K562 (cell line): ENCODE measurements around the gene LLGL1. TPM values are rescaled to one million over a fixed set of nuclear protein-coding genes. Genes with fewer than 3 reads are reported as not detected.
A peak's percentile ranks its signal among the peaks of the same experiment; 100 is the strongest.

Experiments
- ATAC-seq: fragments of 200-7000 bp; cut with Tn5 transposase; 3 replicates; pipeline ENCODE4 v1.9.1; 2020; ENCODE audit warnings: moderate library complexity
- BruUV-seq: library from RNA; stranded (reverse); fragments of 400-500 nt; replicated peaks from 2 replicates; lab custom pipeline; 2021; lab: Mats Ljungman, UMichigan
- CTCF ChIA-PET: fragments of 300-600 bp; formaldehyde crosslinking; extraction: SDS; loops from one replicate; lab custom pipeline; 2021; ENCODE audit warnings: low intra/inter-chr PET ratio; lab: Yijun Ruan, JAX
- POLR2A ChIA-PET: fragments of 300-600, 350-650 bp; sonication (Branson Sonifier 250); formaldehyde crosslinking; extraction: SDS; loops from one replicate; lab custom pipeline; 2021; ENCODE audit warnings: antibody characterized with exemption, inconsistent platforms; lab: Yijun Ruan, JAX
- DNase-seq, 4 experiments: peaks; one replicate each; pipeline versions ENCODE4 v3.0.0 to v3.0.0-alpha.2; 2011 to 2018; ENCODE audit warnings: low spot score in 3 of 4, mixed read lengths in 3 of 4; ENCODE audit errors: extremely low read depth in 1 of 4
- FAIRE-seq: peaks from 2 replicates; lab custom pipeline; 2011; peaks lifted over from hg19 to GRCh38; lab: Jason Lieb, UNC
- H2AFZ ChIP-seq: 2 replicates; pipeline ENCODE4 v1.6.0; 2011; ENCODE audit warnings: low read depth, low read length, control low read depth, inconsistent platforms
- H3K27ac ChIP-seq: fragments of 200-600 bp; 3 replicates; pipeline ENCODE4 v1.8.0; 2011; ENCODE audit warnings: low read depth, mild to moderate bottlenecking, control low read depth, inconsistent platforms, low read length, moderate library complexity, mixed read lengths; ENCODE audit errors: extremely low read depth
- H3K27me3 ChIP-seq, 2 experiments: fragments of 300-600 bp in 1 of 2; 2 replicates in 1 of 2; 3 replicates in 1 of 2; pipeline versions ENCODE4 v1.6.0 to v1.8.0; 2011; ENCODE audit warnings: inconsistent platforms in 2 of 2, low read length in 2 of 2, mild to moderate bottlenecking in 1 of 2, mixed read lengths in 1 of 2, moderate library complexity in 1 of 2; ENCODE audit not compliant: control insufficient read depth in 2 of 2, insufficient read depth in 2 of 2
- H3K36me3 ChIP-seq: fragments of 300-600 bp; 3 replicates; pipeline ENCODE4 v1.8.0; 2011; ENCODE audit warnings: mild to moderate bottlenecking, low read length, inconsistent platforms; ENCODE audit not compliant: control insufficient read depth, insufficient read depth
- H3K4me1 ChIP-seq, 2 experiments: fragments of 200-600 bp in 1 of 2; replicated peaks in 1 of 2; 2 replicates in 1 of 2; 3 replicates in 1 of 2; pipeline versions ENCODE4 v1.5.1 to v1.8.0; 2011; ENCODE audit warnings: inconsistent platforms in 2 of 2, low read length in 2 of 2, mild to moderate bottlenecking in 1 of 2, mixed read lengths in 1 of 2, moderate library complexity in 1 of 2; ENCODE audit not compliant: control insufficient read depth in 2 of 2, insufficient read depth in 2 of 2
- H3K4me2 ChIP-seq: 2 replicates; pipeline ENCODE4 v1.6.1; 2011; ENCODE audit warnings: low read length, control low read depth, inconsistent platforms, mixed read lengths; ENCODE audit not compliant: insufficient read depth
- H3K4me3 ChIP-seq: fragments of 200-600 bp; sonication (generic), shearing (Covaris generic); 2 replicates; pipeline ENCODE4 v1.5.1; 2016; ENCODE audit warnings: control low read depth, inconsistent platforms
- H3K79me2 ChIP-seq: fragments of 200-600 bp; 3 replicates; pipeline ENCODE4 v1.8.0; 2011; ENCODE audit warnings: low read length, inconsistent platforms; ENCODE audit not compliant: control insufficient read depth, insufficient read depth
- H3K9ac ChIP-seq, 2 experiments: 2 replicates each; pipeline versions ENCODE4 v1.6.0 to v1.6.1; 2011; ENCODE audit warnings: low read depth in 2 of 2, low read length in 2 of 2, control low read depth in 1 of 2, inconsistent platforms in 1 of 2, mild to moderate bottlenecking in 1 of 2, mixed read lengths in 1 of 2; ENCODE audit not compliant: insufficient read depth in 1 of 2
- H3K9me1 ChIP-seq: one replicate; pipeline ENCODE4 v1.6.0; 2011; ENCODE audit warnings: inconsistent platforms, mild to moderate bottlenecking, low read length, moderate library complexity; ENCODE audit not compliant: control insufficient read depth, insufficient read depth
- H3K9me3 ChIP-seq: replicated peaks from 2 replicates; pipeline ENCODE4 v1.5.1; 2011; ENCODE audit warnings: low read depth, low read length, inconsistent platforms; ENCODE audit not compliant: control insufficient read depth, insufficient read depth
- H4K20me1 ChIP-seq: replicated peaks from 2 replicates; pipeline ENCODE4 v1.6.1; 2011; ENCODE audit warnings: low read length, inconsistent platforms, mixed read lengths; ENCODE audit not compliant: control insufficient read depth, insufficient read depth
- HNRNPL ChIP-seq: fragments of 200-400 bp; formaldehyde crosslinking; IDR thresholded peaks from 2 replicates; pipeline ENCODE4 v1.6.1; 2017; ENCODE audit warnings: low read depth, mild to moderate bottlenecking, low read length
- NCOR1 ChIP-seq: fragments of 450-650 bp; IDR thresholded peaks from 2 replicates; pipeline ENCODE4 v1.6.1; 2016; ENCODE audit warnings: mild to moderate bottlenecking, moderate library complexity
- ZBTB33 ChIP-seq: sonication (generic); formaldehyde crosslinking; IDR thresholded peaks from 2 replicates; pipeline ENCODE4 v1.8.1; 2023; ENCODE audit warnings: mild to moderate bottlenecking, missing genetic modification reagents
- WGBS: fragments of 100-300 bp; shearing (Covaris generic); methylation state at CpG from one replicate; pipeline ENCODE4 v1.1.6; 2016; ENCODE audit warnings: low coverage, mixed read lengths; ENCODE audit not compliant: insufficient coverage; ENCODE audit errors: missing lambda C conversion rate; 5-methylcytosine and 5-hydroxymethylcytosine counted together
- in situ Hi-C: fragments of 300-500 bp; cut with MboI; formaldehyde crosslinking; loops from 4 replicates; pipeline ENCODE4 v1.15.0; 2018; ENCODE audit warnings: inconsistent platforms, mixed read lengths
- intact Hi-C: fragments of 100-400 bp; cut with micrococcal nuclease; formaldehyde crosslinking; loops from 2 replicates; pipeline ENCODE4 v1.14.2; 2022
- polyA plus RNA-seq, 8 experiments: library from polyadenylated mRNA; depleted of rRNA in 4 of 8; stranded (reverse) in 5 of 8; unstranded in 3 of 8; fragments of >200 nt; fragmentation: Nextera tagmentation in 2 of 8; fragmentation: Illumina TruSeq in 1 of 8; extraction: Ambion mirVana in 2 of 8; extraction: Trizol in 1 of 8; gene quantifications; 2 replicates each; pipeline versions ENCODE4 v1.2.1 to v1.2.3, GENCODE V29; 2011 to 2014; ENCODE audit warnings: inconsistent platforms in 1 of 8, missing spikeins in 1 of 8
- total RNA-seq, 7 experiments: library from RNA; depleted of rRNA in 6 of 7; stranded (reverse); fragments of >200 nt in 6 of 7; fragmentation: Illumina TruSeq in 2 of 7; extraction: Trizol in 2 of 7; gene quantifications; 2 replicates each; pipeline versions ENCODE4 v1.2.1 to v1.2.3, GENCODE V29; 2011 to 2021; ENCODE audit warnings: low replicate concordance in 1 of 7

The LLGL1 gene
- total and polyA plus RNA-seq, 9 of the 15 experiments (the other 6 are each of a cell fraction or from before 2014, with no cell fraction given): 0.11 to 12.9 (median 5.3) TPM; not detected in 1

- CTCF ChIA-PET: no interaction called here
- H2AFZ ChIP-seq: no peak overlapping the region
- intact Hi-C loops: no loop called here
- no peaks in the 10 kb centered on the region for H3K9me1 ChIP-seq
- H3K79me2 ChIP-seq: no peaks in the 10 kb centered on the region
- peaks cover 17% of the 10 kb centered on the region; the same call in 2 of the 3 replicates for H3K36me3 ChIP-seq
- WGBS: 71% methylated on average over 20 of the region's 28 CpGs
- H3K4me1 ChIP-seq: peaks cover 0 to 18% of the 10 kb centered on the region in 2 experiments; a peak in 2 of 5 replicates
- no peak overlapping the region for H3K4me2 ChIP-seq
- H3K9me3 ChIP-seq: no peaks in the 10 kb centered on the region
- ATAC-seq (no peak), FAIRE-seq (no peak), DNase-seq (no peak)
- in situ Hi-C loops: no loop called here
- H3K4me3 ChIP-seq: no peak overlapping the region
- POLR2A ChIA-PET: no interaction called here
- no peak for TF ChIP-seq NCOR1
- peak; percentile 78; the same call in 1 of the 2 replicates for TF ChIP-seq ZBTB33 (CRISPR knock-in tag)
- no peak for TF ChIP-seq HNRNPL
- no peaks in the 10 kb centered on the region for H4K20me1 ChIP-seq
- BruUV-seq: no TSS peak
- H3K27me3 ChIP-seq: no peaks in the 10 kb centered on the region
- no peak overlapping the region for H3K9ac ChIP-seq
- H3K27ac ChIP-seq: no peak overlapping the region
These were observed 15.9 kb downstream of the LLGL1 start for GRCh38 chr17:18241229-18241871.
